Measurements from ENCODE around the gene KCNT2.

GRCh38 chr1:196477262-196477661 lies 131.0 kb downstream of the KCNT2 start:
- TF ChIP-seq CTCF (IDR thresholded peaks at IDR 0.05) (no peak), POLR2A (IDR thresholded peaks at IDR 0.05) (no peak)
